ENCODE data around the gene PKP1.

DNA sequence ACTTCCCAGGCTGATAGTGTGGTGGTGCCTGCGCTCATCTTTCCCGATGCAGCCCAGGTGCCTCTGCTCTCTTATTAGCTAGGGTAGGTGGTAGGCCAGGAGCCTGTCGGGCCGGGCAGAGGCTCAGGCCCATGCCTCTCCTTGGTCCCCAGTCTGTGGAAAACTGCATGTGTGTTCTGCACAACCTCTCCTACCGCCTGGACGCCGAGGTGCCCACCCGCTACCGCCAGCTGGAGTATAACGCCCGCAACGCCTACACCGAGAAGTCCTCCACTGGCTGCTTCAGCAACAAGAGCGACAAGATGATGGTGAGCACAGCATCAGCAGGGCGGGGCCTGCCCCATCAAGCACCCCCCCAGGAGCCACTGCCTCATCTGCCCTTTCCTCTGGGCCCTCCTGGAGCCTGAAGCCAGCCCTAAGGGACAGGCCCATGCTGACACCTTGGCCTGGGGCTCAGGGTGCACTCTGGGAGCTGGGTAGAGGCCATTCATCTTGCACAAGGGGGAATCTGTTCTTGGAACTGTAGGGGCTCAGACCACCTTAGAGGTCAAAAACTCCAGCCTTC lies 38.6 kb downstream of the PKP1 start:
- TF ChIP-seq, protein P1, sequence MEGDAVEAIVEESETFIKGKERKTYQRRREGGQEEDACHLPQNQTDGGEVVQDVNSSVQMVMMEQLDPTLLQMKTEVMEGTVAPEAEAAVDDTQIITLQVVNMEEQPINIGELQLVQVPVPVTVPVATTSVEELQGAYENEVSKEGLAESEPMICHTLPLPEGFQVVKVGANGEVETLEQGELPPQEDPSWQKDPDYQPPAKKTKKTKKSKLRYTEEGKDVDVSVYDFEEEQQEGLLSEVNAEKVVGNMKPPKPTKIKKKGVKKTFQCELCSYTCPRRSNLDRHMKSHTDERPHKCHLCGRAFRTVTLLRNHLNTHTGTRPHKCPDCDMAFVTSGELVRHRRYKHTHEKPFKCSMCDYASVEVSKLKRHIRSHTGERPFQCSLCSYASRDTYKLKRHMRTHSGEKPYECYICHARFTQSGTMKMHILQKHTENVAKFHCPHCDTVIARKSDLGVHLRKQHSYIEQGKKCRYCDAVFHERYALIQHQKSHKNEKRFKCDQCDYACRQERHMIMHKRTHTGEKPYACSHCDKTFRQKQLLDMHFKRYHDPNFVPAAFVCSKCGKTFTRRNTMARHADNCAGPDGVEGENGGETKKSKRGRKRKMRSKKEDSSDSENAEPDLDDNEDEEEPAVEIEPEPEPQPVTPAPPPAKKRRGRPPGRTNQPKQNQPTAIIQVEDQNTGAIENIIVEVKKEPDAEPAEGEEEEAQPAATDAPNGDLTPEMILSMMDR (conservative IDR thresholded peaks at IDR 0.05): no peak
- no peak for TF ChIP-seq EZH2 (IDR thresholded peaks at IDR 0.05; ENCODE audit: low read depth)
